Fibroblast of skin of right quadriceps (primary cell): ENCODE results near the gene PGGHG.

Experiments
- DNase-seq: peaks from one replicate; pipeline ENCODE4 v3.0.0-alpha.2; 2013

The PGGHG gene

DNA sequence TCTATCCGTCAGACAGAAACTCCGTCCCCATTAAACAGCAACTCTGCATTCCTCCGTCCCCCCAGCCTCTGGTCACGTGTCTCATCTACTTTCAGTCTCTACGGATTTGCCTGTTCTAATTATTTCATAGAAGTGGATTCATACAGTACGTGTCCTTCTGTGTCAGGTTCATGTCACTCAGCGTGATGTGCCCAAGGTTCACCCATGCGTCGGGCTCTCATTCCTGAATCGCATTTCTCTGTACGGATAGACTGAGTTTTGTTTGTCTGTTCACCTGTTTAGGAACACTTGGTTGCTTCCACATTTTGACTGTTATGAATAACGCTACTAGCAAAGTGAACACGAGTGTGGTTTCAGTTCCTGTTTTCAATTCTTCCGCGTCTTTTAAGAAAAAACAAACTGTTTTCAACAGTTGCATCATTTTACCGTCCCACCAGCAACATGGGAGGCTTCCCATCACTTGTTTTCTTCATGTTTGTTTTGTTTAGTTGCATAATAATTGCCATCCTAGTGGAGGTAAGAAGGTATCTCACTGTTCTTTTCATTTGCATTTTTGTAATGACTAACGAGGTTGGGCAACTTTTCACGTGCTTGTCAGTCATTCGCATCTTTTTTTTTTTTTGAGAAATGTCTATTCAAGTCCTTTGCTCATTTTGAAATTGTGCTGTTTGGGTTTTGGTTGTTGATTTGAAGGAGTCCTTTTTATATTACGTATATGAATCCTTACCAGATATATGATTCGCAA lies 19.6 kb upstream of the PGGHG start:
- no peak for DNase-seq

DNA sequence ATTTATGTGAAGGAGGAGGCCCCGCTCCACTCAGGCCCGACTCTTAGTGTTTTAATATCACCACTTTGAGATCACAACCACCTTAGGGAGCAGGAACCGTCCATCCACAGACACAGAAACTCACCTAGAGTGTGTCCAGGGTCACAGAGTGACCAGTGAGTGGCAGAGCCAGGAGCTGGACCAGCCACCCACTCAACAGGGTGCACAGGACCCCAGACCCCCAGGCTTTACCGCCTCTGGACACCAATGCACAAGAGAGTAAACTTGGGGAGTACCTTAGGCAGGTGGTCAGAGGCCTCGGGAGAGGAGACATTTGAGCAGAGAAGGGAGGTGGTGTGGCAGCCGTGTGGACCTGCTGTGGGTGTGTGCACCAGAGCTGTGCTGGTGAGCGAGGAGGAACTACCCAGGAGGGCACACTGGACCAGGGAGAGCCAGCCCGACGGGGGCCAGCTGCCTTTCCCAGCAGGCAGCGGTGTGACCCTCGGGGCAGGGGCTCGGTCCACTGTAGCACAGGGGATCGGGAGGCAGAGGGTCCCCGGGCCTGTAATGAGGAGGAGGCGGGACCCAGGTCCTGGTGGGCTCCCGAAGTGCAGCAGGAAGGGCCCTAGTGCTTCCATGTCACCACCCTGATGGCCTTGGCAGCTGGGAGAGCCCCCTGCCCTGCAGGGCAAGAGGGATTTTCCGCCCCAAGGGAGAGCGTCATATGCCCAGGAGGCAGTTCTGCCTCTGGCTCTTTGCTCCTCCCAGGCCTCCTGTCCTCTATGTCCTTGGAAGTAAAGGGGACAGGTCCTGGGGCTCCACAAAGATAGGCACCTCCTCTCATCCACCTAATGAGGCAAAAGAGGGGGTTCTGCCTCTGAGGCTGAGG lies 18.2 kb upstream of the PGGHG start:
- no peak for DNase-seq

DNA sequence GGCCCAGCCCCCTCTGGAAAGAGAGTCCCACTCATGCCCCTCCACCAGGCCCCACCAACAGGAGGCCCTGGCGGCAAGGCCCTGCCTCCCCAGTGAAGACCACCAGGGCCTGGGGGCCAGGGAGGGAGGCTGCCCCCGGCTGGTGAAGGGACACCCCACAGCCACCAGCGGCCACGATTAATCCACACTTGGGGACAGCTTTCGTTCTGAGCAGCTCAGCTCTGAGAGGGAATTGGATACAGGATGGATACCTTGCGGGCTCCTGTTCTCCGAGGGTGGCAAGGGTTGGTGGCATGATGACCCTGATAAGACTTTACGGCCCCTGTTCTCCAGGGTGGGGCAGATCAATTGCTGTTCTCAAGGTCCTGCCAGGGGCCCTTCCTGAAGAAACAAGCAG lies 17.6 kb upstream of the PGGHG start:
- DNase-seq = no peak

DNA sequence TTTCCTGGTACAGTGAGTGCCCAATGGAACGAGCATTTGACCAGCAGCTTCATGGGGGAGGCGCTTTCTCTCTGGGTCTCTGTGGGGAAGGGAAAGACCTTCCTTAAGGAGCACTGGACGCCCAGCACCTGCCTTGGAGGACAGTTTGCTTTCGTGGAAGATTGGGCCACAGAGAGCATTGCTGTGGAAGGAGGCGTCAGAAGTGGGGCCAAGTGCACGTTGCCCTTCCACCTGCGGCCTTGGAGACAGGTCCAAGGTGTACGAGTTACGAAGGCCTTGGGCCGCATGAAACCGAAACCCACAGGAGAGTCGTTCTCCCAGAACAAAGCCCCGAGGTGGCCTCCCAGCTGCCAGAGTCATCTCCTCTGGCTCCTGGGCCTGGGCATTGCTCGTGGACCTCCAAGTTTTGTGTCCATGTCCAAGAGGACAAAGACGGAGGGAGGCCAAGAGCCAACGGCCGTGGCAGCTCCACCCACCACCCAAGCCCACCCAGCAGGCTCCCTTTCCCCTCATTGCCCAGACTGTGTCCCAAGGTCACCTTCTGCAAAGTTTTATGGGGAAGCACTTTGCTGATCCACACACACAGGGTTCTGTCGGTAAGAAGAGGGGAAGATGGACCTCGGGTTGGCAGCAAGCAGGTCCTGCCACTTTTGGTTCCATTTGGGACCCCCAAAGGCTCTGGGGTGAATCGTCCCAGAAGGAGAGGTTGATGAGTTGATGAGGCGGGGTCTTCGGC lies 16.6 kb upstream of the PGGHG start:
- DNase-seq = no peak

DNA sequence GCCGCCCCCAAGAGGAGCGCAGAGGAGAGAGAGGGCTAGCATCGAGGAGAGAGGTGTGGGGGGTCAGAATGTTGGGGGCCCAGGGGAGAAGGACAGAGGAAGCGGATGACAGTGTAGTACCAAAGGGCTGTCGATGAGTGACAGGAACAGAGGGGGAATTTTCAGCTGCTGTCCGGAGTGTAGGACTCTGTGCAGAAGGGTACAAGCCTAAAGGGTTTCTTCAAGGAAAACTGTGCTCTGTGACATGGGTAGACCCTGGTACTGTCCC lies 16.1 kb upstream of the PGGHG start:
- no peak for DNase-seq

DNA sequence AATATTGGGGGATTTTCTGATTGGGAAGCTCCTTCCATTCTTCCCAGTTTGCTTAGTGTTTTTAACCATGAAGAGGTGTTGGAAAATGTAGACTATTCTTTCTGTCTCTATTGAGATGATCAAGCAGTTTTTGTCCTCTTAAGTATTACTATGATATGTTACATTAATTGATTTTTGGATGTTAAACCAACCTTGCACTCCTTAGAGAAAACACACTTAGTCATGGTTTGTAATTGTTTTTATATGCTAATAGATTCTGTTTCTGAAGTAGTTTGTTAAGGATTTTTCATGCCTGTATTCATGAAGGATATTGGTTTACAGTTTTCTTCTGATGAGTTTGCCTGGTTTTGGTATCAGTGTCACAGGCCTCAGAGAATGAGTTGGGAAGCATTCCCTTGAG lies 12.7 kb upstream of the PGGHG start:
- no peak for DNase-seq

DNA sequence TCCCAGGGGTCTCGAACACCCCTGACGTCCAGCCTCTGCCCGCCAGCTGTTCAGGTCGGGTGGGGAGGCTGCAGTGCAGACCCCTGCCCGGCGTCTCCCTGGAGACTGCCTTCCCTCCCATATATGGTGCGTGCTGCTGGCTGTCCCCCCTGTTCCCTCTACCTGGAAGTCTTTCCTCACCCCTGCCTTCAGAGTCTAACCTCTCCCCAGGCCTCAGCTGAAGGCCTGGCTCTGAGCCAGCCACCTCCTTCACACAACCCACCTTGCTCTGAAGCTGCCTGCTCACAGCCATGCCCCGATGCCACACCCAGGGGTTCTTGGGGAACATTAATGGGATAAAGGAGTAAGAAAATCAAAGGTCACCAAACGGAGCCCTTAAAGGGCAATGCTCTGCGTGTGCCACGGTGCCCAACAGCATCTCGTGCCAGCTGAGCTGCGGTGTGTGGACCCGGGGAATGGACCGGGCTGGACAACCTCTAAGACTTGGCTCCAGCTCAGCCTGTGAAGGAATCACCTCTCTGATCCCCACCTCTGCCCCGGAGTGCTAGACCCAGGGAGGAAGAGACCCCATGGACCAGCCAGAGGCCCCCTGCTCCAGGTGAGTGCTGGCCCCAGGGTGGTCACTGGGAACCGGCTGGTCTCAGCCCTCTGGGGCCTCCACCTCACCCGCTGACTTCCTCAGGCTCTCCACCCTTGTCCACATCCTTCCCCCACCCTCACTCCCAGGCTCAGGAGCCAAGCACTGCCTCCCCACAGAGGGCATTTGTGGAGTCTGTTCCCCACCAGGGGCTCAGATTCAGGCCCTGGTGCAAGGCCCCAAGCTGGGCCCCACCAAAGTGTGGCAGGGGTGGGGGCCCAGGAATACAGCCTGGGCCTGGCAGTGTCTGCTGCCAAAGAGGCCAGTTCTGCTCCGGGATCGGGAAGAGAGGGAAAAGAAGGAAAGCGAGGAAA lies 10.7 kb upstream of the PGGHG start, which contains the start of gene NLRP6:
Gene NLRP6, plus strand, starts transcription at position 407 of the 951 bp plus-strand sequence. Its CDS starts 163 bp downstream, at position 570.
- no peak for DNase-seq

DNA sequence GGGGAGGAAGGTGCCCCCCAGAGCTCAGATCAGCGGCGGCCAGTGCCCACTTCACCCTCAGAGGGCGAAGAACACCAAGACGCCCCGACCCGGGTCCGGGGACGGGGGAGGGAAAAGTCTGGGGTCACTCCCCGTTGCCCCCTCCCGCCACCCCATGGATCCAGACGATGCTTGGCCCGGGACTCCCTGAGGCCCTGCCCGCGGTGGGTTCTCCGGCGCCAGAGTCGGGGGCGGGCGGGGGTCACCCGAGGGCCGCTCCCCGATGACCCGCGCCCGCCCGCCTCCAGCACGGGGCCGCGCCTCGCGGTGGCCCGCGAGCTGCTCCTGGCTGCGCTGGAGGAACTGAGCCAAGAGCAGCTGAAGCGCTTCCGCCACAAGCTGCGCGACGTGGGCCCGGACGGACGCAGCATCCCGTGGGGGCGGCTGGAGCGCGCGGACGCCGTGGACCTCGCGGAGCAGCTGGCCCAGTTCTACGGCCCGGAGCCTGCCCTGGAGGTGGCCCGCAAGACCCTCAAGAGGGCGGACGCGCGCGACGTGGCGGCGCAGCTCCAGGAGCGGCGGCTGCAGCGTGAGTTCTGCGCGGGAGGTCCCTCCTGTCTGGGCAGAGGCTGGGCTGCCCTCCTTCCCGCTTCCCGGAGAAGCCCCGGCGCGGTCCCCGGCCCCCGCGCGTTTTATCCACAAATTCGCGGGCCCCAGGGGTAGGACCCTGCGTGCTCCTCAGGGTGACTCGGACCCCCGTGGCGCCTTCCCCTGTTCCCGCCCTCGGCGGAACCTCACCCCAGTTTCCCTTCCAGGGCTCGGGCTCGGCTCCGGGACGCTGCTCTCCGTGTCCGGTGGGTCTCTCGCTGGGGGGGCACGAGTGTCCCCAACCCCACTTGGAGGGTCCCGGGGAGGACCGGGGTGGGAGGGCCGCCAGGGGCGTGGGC lies 9.6 kb upstream of the PGGHG start:
- no peak for DNase-seq

DNA sequence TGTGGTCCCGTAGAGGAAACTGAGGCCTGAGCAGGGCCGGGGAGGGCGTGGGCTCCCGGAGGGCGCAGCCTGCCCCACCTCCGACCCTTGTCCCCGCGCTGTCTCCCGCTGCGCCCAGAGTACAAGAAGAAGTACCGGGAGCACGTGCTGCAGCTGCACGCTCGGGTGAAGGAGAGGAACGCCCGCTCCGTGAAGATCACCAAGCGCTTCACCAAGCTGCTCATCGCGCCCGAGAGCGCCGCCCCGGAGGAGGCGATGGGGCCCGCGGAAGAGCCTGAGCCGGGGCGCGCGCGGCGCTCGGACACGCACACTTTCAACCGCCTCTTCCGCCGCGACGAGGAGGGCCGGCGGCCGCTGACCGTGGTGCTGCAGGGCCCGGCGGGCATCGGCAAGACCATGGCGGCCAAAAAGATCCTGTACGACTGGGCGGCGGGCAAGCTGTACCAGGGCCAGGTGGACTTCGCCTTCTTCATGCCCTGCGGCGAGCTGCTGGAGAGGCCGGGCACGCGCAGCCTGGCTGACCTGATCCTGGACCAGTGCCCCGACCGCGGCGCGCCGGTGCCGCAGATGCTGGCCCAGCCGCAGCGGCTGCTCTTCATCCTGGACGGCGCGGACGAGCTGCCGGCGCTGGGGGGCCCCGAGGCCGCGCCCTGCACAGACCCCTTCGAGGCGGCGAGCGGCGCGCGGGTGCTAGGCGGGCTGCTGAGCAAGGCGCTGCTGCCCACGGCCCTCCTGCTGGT lies 8.8 kb upstream of the PGGHG start:
- DNase-seq = no peak

DNA sequence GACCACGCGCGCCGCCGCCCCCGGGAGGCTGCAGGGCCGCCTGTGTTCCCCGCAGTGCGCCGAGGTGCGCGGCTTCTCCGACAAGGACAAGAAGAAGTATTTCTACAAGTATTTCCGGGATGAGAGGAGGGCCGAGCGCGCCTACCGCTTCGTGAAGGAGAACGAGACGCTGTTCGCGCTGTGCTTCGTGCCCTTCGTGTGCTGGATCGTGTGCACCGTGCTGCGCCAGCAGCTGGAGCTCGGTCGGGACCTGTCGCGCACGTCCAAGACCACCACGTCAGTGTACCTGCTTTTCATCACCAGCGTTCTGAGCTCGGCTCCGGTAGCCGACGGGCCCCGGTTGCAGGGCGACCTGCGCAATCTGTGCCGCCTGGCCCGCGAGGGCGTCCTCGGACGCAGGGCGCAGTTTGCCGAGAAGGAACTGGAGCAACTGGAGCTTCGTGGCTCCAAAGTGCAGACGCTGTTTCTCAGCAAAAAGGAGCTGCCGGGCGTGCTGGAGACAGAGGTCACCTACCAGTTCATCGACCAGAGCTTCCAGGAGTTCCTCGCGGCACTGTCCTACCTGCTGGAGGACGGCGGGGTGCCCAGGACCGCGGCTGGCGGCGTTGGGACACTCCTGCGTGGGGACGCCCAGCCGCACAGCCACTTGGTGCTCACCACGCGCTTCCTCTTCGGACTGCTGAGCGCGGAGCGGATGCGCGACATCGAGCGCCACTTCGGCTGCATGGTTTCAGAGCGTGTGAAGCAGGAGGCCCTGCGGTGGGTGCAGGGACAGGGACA lies 8.0 kb upstream of the PGGHG start:
- DNase-seq = no peak

DNA sequence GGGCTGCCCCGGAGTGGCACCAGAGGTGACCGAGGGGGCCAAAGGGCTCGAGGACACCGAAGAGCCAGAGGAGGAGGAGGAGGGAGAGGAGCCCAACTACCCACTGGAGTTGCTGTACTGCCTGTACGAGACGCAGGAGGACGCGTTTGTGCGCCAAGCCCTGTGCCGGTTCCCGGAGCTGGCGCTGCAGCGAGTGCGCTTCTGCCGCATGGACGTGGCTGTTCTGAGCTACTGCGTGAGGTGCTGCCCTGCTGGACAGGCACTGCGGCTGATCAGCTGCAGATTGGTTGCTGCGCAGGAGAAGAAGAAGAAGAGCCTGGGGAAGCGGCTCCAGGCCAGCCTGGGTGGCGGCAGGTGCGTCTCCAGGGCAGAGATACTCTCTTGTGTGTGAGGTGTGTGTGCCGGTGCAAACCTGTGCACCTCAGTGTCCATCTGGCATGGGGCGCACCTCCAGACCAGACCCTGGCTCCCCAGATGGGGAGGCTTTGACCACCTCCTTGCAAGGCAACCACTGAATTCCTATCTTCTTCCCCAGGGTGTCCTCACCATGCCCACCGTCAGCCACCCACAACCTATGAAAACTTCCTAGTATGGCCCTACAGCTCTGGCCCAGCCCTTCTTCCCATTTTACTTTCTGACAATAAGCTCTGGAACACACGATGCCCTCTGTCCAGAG lies 7.3 kb upstream of the PGGHG start:
- DNase-seq = no peak

DNA sequence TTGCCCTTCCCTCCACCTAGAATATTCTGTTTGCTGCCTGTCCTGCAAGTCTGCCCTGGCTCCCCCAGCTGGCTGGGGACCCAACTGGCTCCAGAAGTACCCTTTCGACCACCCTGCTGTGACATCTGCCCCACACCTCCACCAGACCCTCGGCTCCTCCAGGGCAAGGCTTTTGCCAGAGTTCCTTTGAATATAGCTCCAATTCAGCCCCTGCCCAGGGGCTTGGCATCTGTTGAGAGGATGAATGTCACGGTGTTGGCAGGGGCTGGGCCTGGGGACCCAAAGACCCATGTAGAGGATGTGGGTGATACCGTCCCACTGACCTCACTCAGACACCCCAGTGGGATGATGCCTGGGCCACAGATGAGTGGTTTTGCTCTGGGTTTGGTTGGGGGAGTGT lies 6.8 kb upstream of the PGGHG start:
- DNase-seq = no peak

DNA sequence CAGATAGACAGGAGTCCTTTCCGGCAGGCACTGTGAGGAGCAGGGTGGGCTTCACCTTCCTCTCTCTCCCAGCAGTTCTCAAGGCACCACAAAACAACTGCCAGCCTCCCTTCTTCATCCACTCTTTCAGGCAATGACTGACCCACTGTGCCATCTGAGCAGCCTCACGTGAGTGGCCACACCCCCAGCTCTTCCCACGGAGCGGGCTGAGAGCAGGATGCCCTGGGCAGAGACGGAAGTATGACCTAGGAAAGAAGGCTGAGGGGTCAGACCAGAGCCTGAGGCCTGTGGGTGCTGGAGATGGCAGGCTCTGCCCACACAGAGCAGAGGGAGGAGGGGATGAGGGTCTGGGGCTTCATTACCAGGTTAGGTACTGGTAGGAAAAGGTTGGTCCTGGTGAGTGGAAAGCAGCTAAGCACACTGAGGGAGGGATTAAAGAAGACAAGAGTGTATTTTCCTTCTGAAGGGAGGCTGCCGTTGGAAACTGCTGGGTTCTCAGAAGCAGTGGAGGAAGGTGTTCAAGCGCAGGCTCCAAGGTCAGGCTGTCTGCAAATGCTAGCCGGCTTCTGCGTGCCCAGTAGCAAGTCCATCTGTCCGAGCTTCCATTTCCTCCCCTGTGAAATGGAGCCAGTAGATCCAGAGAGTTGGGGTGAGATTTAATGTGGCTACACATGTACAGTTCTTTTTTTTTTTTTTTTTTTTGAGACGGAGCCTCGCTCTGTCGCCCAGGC lies 6.1 kb upstream of the PGGHG start:
- no peak for DNase-seq

DNA sequence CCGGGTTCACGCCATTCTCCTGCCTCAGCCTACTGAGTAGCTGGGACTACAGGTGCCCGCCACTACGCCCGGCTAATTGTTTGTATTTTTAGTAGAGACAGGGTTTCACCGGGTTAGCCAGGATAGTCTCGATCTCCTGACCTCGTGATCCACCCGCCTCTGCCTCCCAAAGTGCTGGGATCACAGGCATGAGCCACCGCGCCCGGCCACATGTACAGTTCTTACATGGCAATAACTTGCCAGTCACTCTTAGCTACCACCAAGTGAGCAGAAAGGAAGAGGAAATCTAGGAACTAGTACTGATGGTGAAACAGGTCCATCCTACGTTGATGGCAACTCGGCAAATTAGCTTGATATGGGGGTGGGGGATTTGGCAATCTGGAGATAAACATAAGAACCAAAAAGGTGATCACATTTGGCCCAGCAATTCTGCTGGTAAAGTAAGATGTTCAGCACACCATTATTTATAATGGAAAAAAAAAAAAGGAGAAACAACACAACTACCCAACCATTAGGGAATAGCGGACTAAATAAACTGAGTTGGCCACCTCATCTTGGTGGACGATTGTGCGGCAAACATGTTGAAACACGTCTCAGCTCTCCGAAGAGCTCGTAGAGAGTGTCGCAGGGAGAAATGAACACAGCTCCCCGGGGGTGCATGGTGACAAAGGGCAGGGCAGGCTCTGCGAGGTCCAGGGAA lies 5.4 kb upstream of the PGGHG start:
- DNase-seq = no peak

DNA sequence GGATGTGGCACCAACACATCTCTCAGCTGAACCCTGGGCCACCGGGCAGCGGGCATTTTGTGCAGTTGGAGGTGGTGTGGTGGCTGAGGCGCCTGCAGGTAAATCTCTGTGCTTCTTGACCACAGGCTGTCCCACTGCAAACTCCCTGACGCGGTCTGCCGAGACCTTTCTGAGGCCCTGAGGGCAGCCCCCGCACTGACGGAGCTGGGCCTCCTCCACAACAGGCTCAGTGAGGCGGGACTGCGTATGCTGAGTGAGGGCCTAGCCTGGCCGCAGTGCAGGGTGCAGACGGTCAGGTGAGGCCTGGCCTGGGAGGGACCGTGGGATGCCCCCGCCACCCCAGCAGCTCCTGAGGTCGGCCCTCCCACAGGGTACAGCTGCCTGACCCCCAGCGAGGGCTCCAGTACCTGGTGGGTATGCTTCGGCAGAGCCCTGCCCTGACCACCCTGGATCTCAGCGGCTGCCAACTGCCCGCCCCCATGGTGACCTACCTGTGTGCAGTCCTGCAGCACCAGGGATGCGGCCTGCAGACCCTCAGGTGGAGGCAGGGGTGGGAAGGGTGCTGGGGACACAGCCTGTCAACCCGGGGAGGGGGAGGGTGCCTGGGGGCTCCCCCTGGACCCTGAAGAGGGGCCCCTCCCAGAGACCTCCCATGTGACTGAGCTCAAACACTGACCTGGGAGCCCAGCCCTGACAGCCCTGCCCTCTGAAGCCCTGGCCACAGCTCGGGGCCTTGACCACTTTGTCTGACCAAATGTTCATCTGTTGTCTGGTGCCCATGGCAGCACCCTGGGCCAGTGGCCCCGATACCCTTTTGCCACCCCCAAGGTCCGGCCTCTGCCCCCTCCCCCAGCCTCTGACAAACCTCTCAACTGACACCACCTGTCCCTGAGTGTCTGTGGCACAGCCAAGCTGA lies 4.6 kb upstream of the PGGHG start:
- no peak for DNase-seq

DNA sequence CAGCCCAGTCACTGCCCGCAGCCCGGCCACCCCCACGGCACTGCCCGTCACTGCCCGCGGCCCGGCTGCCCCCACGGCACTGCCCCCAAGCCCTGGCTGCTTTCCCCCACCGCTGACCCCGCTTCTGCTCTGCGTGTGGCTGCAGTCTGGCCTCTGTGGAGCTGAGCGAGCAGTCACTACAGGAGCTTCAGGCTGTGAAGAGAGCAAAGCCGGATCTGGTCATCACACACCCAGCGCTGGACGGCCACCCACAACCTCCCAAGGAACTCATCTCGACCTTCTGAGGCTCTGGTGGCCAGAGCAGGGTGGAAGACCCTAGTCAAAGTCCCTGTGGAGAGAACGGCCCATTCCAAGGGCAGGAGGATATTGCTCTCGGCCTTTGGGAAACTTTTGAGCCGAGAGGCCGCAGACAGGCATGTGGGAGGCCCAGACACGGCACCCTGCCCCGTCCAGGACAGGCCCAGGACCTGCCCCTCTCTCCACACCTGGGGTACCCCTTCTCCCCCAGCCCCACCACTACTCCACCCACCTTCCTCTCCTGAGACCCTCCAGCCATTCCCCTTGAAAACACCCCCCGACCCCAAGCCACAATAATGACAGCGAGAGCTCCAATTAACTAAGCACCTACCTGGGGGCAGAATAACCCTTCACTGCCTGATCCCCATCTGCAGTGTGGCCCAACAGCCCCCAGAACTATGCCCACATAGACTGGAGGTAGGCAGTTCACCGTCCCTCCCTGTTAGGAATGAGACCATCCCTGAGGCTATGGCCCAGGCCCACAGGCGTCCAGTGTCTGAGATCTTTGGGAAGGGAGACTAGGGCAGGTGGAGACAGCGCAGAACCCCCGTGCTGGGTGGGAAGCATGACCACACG lies 3.7 kb upstream of the PGGHG start:
- no peak for DNase-seq
